ENCODE measurements around the gene SDHAF2.
"Not testable (repeated sequence)": the region's sequence is repeated elsewhere in the genome, so short reads cannot be mapped to it uniquely, and the experiment has no call there.

SDHAF2 gene

GRCh38 chr11:61476371-61476770 is 46.4 kb downstream of the SDHAF2 start:
- DNase-seq (ENCODE audit: low read depth): no peak

- no peak for DNase-seq (ENCODE audit: low read depth)
These were observed 47.2 kb downstream of the SDHAF2 start for GRCh38 chr11:61477126-61477525.

GRCh38 chr11:61477727-61478148 is 47.8 kb downstream of the SDHAF2 start:
- no peak for DNase-seq (ENCODE audit: low read depth)

- not testable (repeated sequence) for DNase-seq (ENCODE audit: low read depth)
These were observed 49.6 kb downstream of the SDHAF2 start for GRCh38 chr11:61479360-61480058.

GRCh38 chr11:61480261-61480993 is 50.5 kb downstream of the SDHAF2 start:
- DNase-seq (ENCODE audit: low read depth): no peak

GRCh38 chr11:61480994-61481335 is 51.0 kb downstream of the SDHAF2 start:
- DNase-seq (ENCODE audit: low read depth): no peak

GRCh38 chr11:61481806-61482205 is 51.9 kb downstream of the SDHAF2 start:
- DNase-seq (ENCODE audit: low read depth): no peak

- DNase-seq (ENCODE audit: low read depth): no peak
These were observed 52.6 kb downstream of the SDHAF2 start for GRCh38 chr11:61482513-61482912.

GRCh38 chr11:61484541-61484940 is 54.6 kb downstream of the SDHAF2 start:
- no peak for DNase-seq (ENCODE audit: low read depth)

GRCh38 chr11:61485080-61485479 is 55.2 kb downstream of the SDHAF2 start:
- no peak for DNase-seq (ENCODE audit: low read depth)

- no peak for DNase-seq (ENCODE audit: low read depth)
These were observed 56.2 kb downstream of the SDHAF2 start for GRCh38 chr11:61486011-61486620.

- no peak for DNase-seq (ENCODE audit: low read depth)
These were observed 56.9 kb downstream of the SDHAF2 start for GRCh38 chr11:61486779-61487178.

GRCh38 chr11:61487342-61488025 is 57.6 kb downstream of the SDHAF2 start:
- DNase-seq (ENCODE audit: low read depth): no peak

- no peak for DNase-seq (ENCODE audit: low read depth)
These were observed 58.8 kb downstream of the SDHAF2 start for GRCh38 chr11:61488651-61489291.

GRCh38 chr11:61489833-61490721 is 60.2 kb downstream of the SDHAF2 start:
- no peak for DNase-seq (ENCODE audit: low read depth)

GRCh38 chr11:61491736-61492395 is 61.9 kb downstream of the SDHAF2 start:
- DNase-seq (ENCODE audit: low read depth): no peak

GRCh38 chr11:61494381-61494961 is 64.5 kb downstream of the SDHAF2 start:
- no peak for DNase-seq (ENCODE audit: low read depth)

- DNase-seq (ENCODE audit: low read depth): no peak
These were observed 66.1 kb downstream of the SDHAF2 start for GRCh38 chr11:61495801-61496601.
